Tibial nerve (tissue), 3 donors: Measurements from ENCODE around the gene THUMPD2.

ENCODE experiments used
- CTCF ChIP-seq, 5 experiments: fragments of 200-600 bp in 3 of 5; fragments of 450-650 bp in 2 of 5; sonication (generic) in 3 of 5; IDR thresholded peaks; one replicate each; pipeline ENCODE4 v1.5.1; 2016 to 2019; ENCODE audit warnings: antibody characterized with exemption in 5 of 5, mild to moderate bottlenecking in 3 of 5, moderate library complexity in 2 of 5
- POLR2A ChIP-seq, 2 donors: fragments of 450-650 bp; IDR thresholded peaks; one replicate each; pipeline ENCODE4 v1.6.1; 2017; ENCODE audit warnings: antibody characterized with exemption in 2 of 2, mild to moderate bottlenecking in 2 of 2, moderate library complexity in 2 of 2

GRCh38 chr2:39733070-39733674, 45.9 kb downstream of the THUMPD2 start:
- TF ChIP-seq CTCF (IDR thresholded peaks at IDR 0.05) (no peak), POLR2A (IDR thresholded peaks at IDR 0.05) (no peak)
